ENCODE data around the gene RPL12. TPM values are rescaled to one million over a fixed set of nuclear protein-coding genes. Genes with fewer than 3 reads are reported as not detected.

Gene RPL12
- polyA plus RNA-seq, 2 of the 4 experiments (the other 2 are of a cell fraction), result 2,198 to 2,384 TPM

DNA sequence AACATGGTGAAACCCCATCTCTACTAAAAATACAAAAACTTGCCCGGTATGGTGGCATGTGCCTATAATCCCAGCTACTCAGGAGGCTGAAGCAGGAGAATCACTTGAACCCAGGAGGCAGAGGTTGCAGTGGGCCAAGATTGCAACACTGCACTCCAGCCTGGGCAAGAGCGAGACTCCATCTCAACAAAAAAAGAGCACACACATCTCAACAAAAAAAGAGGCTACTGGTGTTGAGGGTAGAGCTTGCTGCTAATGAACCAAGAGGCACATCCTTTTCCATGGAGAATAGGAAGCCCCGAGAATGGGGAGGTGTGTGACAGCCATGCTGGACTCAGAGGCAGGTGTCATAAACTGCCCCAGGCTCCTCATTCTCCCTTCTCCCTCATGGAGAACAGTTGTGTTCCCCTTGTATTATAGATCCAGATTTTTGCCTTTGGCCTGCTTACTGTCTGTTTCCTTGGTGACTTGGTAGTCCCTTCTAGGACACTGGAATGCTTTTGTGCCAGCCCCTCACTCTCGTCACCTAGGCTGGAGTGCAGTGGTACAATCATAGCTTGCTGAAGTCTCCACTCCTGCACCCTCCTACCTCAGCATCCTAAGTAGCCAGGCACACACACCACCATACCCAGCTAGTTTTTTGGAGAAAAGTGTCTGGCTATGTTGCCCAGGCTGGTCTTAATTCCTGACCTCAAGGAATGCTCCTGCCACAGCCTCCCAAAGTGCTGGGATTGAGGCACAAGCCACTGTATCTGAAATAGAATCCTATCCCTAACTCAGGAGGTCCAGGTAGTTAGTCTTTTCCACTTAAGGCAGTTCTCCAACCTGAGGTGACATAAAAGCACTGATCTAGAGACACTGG, 5.1 kb downstream of the RPL12 start (continued):
- TF ChIP-seq CBX8 (IDR thresholded peaks at IDR 0.05) (no peak), EHF (CRISPR knock-in tag; IDR thresholded peaks at IDR 0.05) (no peak), FOXS1 (CRISPR knock-in tag; IDR thresholded peaks at IDR 0.05) (no peak), BHLHE40 (IDR thresholded peaks at IDR 0.05; ENCODE audit: low read depth, low read length) (no peak), NPAS2 (CRISPR knock-in tag; IDR thresholded peaks at IDR 0.05; ENCODE audit: borderline replicate concordance) (no peak), NFE2L2 (conservative IDR thresholded peaks at IDR 0.05; ENCODE audit: low read length) (no peak), CEBPB (IDR thresholded peaks at IDR 0.05) (peak; percentile 30 to 33; a peak in 1 of 4 replicates), ESRRA (IDR thresholded peaks at IDR 0.05; ENCODE audit: borderline replicate concordance, low read length) (no peak), KDM1A (IDR thresholded peaks at IDR 0.05; ENCODE audit: low read depth) (no peak), NR3C1 (IDR thresholded peaks at IDR 0.05) (no peak), ZSCAN20 (CRISPR knock-in tag; IDR thresholded peaks at IDR 0.05) (no peak), CBX2 (IDR thresholded peaks at IDR 0.05; ENCODE audit: borderline replicate concordance, low read depth) (no peak), RNF2 (IDR thresholded peaks at IDR 0.05; ENCODE audit: borderline replicate concordance, low read depth) (no peak), HOXB13 (CRISPR knock-in tag; IDR thresholded peaks at IDR 0.05; ENCODE audit: low read depth) (no peak), SREBF2 (IDR thresholded peaks at IDR 0.05) (no peak), PBX3 (IDR thresholded peaks at IDR 0.05) (peak; percentile 51), ZC3H11A (IDR thresholded peaks at IDR 0.05) (no peak), CHD2 (IDR thresholded peaks at IDR 0.05; ENCODE audit: low read length, partially characterized antibody) (no peak), EHMT2 (IDR thresholded peaks at IDR 0.05; ENCODE audit: low read depth) (no peak), HOXA7 (CRISPR knock-in tag; IDR thresholded peaks at IDR 0.05) (peak; percentile 44), HOXB5 (CRISPR knock-in tag; IDR thresholded peaks at IDR 0.05) (no peak), POLR2A (IDR thresholded peaks at IDR 0.05; ENCODE audit: low read length) (peak; percentile 19), POLR2AphosphoS2 (conservative IDR thresholded peaks at IDR 0.05; ENCODE audit: low read length) (peak; percentile 97), KDM5A (IDR thresholded peaks at IDR 0.05) (no peak), RFX5 (IDR thresholded peaks at IDR 0.05) (no peak), GATA3 (IDR thresholded peaks at IDR 0.05; ENCODE audit: borderline replicate concordance) (peak; percentile 1; the same call in 1 of the 2 replicates), FOSL2 (IDR thresholded peaks at IDR 0.05) (no peak), FOSL2 (CRISPR knock-in tag; IDR thresholded peaks at IDR 0.05) (no peak), ZFP36 (IDR thresholded peaks at IDR 0.05; ENCODE audit: borderline replicate concordance, partially characterized antibody) (no peak), JUNB (IDR thresholded peaks at IDR 0.05) (no peak), RCOR1 (IDR thresholded peaks at IDR 0.05; ENCODE audit: low read depth, low read length) (no peak), CHD4 (IDR thresholded peaks at IDR 0.05; ENCODE audit: borderline replicate concordance) (no peak), TP53 (CRISPR knock-in tag; IDR thresholded peaks at IDR 0.05) (peak; percentile 12; the same call in 1 of the 2 replicates), RARB (CRISPR knock-in tag; IDR thresholded peaks at IDR 0.05) (no peak)
- TF ChIP-seq, protein P1, sequence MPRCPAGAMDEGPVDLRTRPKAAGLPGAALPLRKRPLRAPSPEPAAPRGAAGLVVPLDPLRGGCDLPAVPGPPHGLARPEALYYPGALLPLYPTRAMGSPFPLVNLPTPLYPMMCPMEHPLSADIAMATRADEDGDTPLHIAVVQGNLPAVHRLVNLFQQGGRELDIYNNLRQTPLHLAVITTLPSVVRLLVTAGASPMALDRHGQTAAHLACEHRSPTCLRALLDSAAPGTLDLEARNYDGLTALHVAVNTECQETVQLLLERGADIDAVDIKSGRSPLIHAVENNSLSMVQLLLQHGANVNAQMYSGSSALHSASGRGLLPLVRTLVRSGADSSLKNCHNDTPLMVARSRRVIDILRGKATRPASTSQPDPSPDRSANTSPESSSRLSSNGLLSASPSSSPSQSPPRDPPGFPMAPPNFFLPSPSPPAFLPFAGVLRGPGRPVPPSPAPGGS (IDR thresholded peaks at IDR 0.05), result peak; percentile 65; the same call in 2 of the 3 replicates
- TF ChIP-seq, protein P2, sequence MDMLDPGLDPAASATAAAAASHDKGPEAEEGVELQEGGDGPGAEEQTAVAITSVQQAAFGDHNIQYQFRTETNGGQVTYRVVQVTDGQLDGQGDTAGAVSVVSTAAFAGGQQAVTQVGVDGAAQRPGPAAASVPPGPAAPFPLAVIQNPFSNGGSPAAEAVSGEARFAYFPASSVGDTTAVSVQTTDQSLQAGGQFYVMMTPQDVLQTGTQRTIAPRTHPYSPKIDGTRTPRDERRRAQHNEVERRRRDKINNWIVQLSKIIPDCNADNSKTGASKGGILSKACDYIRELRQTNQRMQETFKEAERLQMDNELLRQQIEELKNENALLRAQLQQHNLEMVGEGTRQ (IDR thresholded peaks at IDR 0.05), result no peak
- TF ChIP-seq, protein P3, sequence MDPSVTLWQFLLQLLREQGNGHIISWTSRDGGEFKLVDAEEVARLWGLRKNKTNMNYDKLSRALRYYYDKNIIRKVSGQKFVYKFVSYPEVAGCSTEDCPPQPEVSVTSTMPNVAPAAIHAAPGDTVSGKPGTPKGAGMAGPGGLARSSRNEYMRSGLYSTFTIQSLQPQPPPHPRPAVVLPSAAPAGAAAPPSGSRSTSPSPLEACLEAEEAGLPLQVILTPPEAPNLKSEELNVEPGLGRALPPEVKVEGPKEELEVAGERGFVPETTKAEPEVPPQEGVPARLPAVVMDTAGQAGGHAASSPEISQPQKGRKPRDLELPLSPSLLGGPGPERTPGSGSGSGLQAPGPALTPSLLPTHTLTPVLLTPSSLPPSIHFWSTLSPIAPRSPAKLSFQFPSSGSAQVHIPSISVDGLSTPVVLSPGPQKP (IDR thresholded peaks at IDR 0.05; ENCODE audit: low read depth, low read length), result no peak
- TF ChIP-seq, protein P4, sequence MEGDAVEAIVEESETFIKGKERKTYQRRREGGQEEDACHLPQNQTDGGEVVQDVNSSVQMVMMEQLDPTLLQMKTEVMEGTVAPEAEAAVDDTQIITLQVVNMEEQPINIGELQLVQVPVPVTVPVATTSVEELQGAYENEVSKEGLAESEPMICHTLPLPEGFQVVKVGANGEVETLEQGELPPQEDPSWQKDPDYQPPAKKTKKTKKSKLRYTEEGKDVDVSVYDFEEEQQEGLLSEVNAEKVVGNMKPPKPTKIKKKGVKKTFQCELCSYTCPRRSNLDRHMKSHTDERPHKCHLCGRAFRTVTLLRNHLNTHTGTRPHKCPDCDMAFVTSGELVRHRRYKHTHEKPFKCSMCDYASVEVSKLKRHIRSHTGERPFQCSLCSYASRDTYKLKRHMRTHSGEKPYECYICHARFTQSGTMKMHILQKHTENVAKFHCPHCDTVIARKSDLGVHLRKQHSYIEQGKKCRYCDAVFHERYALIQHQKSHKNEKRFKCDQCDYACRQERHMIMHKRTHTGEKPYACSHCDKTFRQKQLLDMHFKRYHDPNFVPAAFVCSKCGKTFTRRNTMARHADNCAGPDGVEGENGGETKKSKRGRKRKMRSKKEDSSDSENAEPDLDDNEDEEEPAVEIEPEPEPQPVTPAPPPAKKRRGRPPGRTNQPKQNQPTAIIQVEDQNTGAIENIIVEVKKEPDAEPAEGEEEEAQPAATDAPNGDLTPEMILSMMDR (IDR thresholded peaks at IDR 0.05), result no peak
- TF ChIP-seq, protein P5, sequence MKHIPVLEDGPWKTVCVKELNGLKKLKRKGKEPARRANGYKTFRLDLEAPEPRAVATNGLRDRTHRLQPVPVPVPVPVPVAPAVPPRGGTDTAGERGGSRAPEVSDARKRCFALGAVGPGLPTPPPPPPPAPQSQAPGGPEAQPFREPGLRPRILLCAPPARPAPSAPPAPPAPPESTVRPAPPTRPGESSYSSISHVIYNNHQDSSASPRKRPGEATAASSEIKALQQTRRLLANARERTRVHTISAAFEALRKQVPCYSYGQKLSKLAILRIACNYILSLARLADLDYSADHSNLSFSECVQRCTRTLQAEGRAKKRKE (CRISPR knock-in tag; IDR thresholded peaks at IDR 0.05; ENCODE audit: low read depth), result no peak

All from A549 (cell line).